Stomach (tissue), 9 donors: ENCODE measurements around the gene SAMD14. TPM values are rescaled to one million over a fixed set of nuclear protein-coding genes. Genes with fewer than 3 reads are reported as not detected.

Source experiments
- DNase-seq, 2 donors: peaks; one replicate each; pipeline versions ENCODE4 v3.0.0 to v3.0.0-alpha.2; 2013 to 2019
- H3K27ac ChIP-seq, 5 donors: fragments of 200-600 bp in 4 of 5; sonication (generic) in 4 of 5; one replicate each; pipeline ENCODE4 v1.5.1; 2013 to 2019; ENCODE audit warnings: mild to moderate bottlenecking in 1 of 5, moderate library complexity in 1 of 5
- H3K27me3 ChIP-seq, 3 donors: fragments of 200-600 bp; sonication (generic); one replicate each; pipeline ENCODE4 v1.5.1; 2017 to 2019; ENCODE audit warnings: mixed run types in 1 of 3
- H3K36me3 ChIP-seq, 4 donors: fragments of 200-600 bp; sonication (generic); 1 replicate in 3 of 4; 2 replicates in 1 of 4; pipeline ENCODE4 v1.5.1; 2016 to 2019
- H3K4me1 ChIP-seq, 4 donors: fragments of 200-600 bp; sonication (generic); one replicate each; pipeline ENCODE4 v1.5.1; 2016 to 2019
- H3K4me3 ChIP-seq, 4 donors: fragments of 200-600 bp; sonication (generic) in 3 of 4; one replicate each; pipeline ENCODE4 v1.5.1; 2016 to 2019; ENCODE audit warnings: mild to moderate bottlenecking in 1 of 4
- H3K9me3 ChIP-seq, 4 donors: fragments of 200-600 bp; sonication (generic); one replicate each; pipeline ENCODE4 v1.5.1; 2016 to 2019
- EP300 ChIP-seq: sonication (generic); formaldehyde crosslinking; IDR thresholded peaks from one replicate; pipeline ENCODE4 v1.6.1; 2017; ENCODE audit warnings: antibody characterized with exemption
- POLR2A ChIP-seq, 4 donors: fragments of 450-650 bp; IDR thresholded peaks; one replicate each; pipeline ENCODE4 v1.6.1; 2016; ENCODE audit warnings: antibody characterized with exemption in 4 of 4, control low read depth in 2 of 4, mild to moderate bottlenecking in 1 of 4, moderate library complexity in 1 of 4
- POLR2AphosphoS5 ChIP-seq, 3 donors: sonication (generic); formaldehyde crosslinking; IDR thresholded peaks; one replicate each; pipeline ENCODE4 v1.6.1; 2016; ENCODE audit warnings: antibody characterized with exemption in 3 of 3
- WGBS, 5 donors: extraction: QIAGEN DNeasy Blood & Tissue Kit in 3 of 5; methylation state at CpG; one replicate each; pipeline versions ENCODE4 v1.1.5 to v1.1.7; 2013 to 2018; 5-methylcytosine and 5-hydroxymethylcytosine counted together
- intact Hi-C: fragments of 100-400 bp; cut with DNase I; formaldehyde crosslinking; loops from one replicate; pipeline ENCODE4 v1.15.1; 2023; ENCODE audit warnings: low total_unique reads
- polyA plus RNA-seq, 3 donors: library from polyadenylated mRNA; stranded (reverse); fragments of 200-250 nt; gene quantifications; one replicate each; pipeline ENCODE4 v1.2.3, GENCODE V29; 2013
- total RNA-seq, 5 donors: library from RNA; depleted of rRNA; stranded (reverse); fragments of >200 nt; gene quantifications; one replicate each; pipeline versions ENCODE4 v1.1.0 to v1.2.3, GENCODE V29; 2014 to 2016
- TF ChIP-seq, protein P1 (sequence below), 7 experiments: fragments of 450-650 bp in 4 of 7; fragments of 200-600 bp in 3 of 7; sonication (generic) in 3 of 7; IDR thresholded peaks; one replicate each; pipeline ENCODE4 v1.5.1; 2016 to 2019; ENCODE audit warnings: antibody characterized with exemption in 7 of 7, control low read depth in 2 of 7, mild to moderate bottlenecking in 1 of 7
- donor health status: healthy with polysubstance abuse.
- donor health status: Bipolar disorder and iron deficiency.
- donor health status: healthy.

SAMD14 gene
- total and polyA plus RNA-seq, 8 donors = 1.3 to 87.0 (median 1.8) TPM; not detected in 2

- Histone ChIP-seq H3K36me3 (peaks cover 23 to 85% (median 68%) of the 10 kb centered on the region in 4 donors), H3K4me1 (peaks cover 31 to 62% (median 46%) of the 10 kb centered on the region in 4 donors), H3K27me3 (no peaks in the 10 kb centered on the region), H3K4me3 (no peak overlapping the region), H3K27ac (peak overlapping the region in 3 of 5 donors; percentile 79 to 85 (median 82)), H3K9me3 (no peaks in the 10 kb centered on the region)
- TF ChIP-seq, protein P1, sequence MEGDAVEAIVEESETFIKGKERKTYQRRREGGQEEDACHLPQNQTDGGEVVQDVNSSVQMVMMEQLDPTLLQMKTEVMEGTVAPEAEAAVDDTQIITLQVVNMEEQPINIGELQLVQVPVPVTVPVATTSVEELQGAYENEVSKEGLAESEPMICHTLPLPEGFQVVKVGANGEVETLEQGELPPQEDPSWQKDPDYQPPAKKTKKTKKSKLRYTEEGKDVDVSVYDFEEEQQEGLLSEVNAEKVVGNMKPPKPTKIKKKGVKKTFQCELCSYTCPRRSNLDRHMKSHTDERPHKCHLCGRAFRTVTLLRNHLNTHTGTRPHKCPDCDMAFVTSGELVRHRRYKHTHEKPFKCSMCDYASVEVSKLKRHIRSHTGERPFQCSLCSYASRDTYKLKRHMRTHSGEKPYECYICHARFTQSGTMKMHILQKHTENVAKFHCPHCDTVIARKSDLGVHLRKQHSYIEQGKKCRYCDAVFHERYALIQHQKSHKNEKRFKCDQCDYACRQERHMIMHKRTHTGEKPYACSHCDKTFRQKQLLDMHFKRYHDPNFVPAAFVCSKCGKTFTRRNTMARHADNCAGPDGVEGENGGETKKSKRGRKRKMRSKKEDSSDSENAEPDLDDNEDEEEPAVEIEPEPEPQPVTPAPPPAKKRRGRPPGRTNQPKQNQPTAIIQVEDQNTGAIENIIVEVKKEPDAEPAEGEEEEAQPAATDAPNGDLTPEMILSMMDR (IDR thresholded peaks at IDR 0.05) = no peak
- TF ChIP-seq POLR2AphosphoS5 (IDR thresholded peaks at IDR 0.05) (no peak), POLR2A (IDR thresholded peaks at IDR 0.05) (no peak), EP300 (no peak)
- DNase-seq = no peak
- intact Hi-C loops = no loop called here
- WGBS, 5 donors = 73 to 100% (median 78%) methylated on average over 1 to 2 of the region's 2 CpGs
These were observed 26.7 kb downstream of the SAMD14 start for GRCh38 chr17:50103252-50103651.

DNA sequence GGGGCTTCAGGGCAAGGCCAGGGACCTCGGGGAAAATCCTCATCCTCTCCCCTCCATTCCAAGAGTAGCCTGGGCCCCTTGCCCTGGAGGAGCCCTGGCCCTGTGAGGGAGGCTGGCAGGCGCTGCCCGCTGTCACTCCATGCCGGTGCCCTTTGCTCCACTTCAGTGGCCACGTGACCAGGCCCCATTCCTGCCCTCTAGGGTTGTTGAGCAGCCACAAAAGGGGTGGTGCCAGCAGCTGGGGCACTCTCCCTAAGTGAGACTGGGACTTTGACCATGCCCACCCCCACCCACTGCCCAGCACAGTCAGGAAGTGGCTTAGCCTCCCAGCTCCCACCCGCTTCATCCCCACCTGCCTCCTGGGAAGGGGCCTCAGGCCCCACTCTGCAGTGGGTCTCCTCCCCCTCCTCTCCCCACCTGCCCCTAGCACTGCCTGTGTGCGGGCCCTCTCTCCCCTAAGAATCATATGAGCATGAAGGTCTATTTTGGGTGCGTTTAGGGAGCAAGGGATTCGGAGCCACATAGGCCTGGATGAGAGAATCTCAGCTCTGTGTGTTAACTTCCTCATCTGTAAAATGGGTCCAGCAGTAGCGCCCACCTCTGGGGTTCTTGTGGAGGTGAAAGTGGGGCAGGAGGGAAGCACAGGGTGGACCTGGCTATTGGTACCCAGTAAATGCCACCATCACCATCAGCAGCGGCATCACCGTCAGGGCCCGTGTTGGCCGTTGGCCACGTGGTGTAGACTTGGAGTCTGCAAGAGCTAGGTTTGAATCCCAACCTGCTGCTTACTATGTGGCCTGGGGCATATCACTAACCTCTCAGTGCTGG, 27.6 kb downstream of the SAMD14 start:
- DNase-seq = peak; percentile 90 to 95
- no peaks in the 10 kb centered on the region for H3K9me3 ChIP-seq
- peaks cover 24 to 85% (median 68%) of the 10 kb centered on the region in 4 donors for H3K36me3 ChIP-seq
- H3K4me3 ChIP-seq = peak overlapping the region in 3 of 4 donors; percentile 2 to 14 (median 10)
- 52 to 73% (median 54%) methylated on average over 11 to 15 of the region's 15 CpGs for WGBS, 5 donors
- peak overlapping the region; percentile 71 to 85 (median 80) for H3K27ac ChIP-seq
- peaks cover 31 to 71% (median 47%) of the 10 kb centered on the region in 4 donors for H3K4me1 ChIP-seq
- intact Hi-C loops = no loop called here
- no peaks in the 10 kb centered on the region for H3K27me3 ChIP-seq
- TF ChIP-seq POLR2AphosphoS5 (IDR thresholded peaks at IDR 0.05) = peak in 2 of 3 donors; percentile 41 to 61
- TF ChIP-seq, protein P1 (IDR thresholded peaks at IDR 0.05) = no peak

- Histone ChIP-seq H3K9me3 (no peaks in the 10 kb centered on the region), H3K36me3 (peaks cover 20 to 82% (median 64%) of the 10 kb centered on the region in 4 donors), H3K4me1 (peaks cover 36 to 79% (median 55%) of the 10 kb centered on the region in 4 donors), H3K27me3 (no peaks in the 10 kb centered on the region), H3K27ac (peak overlapping the region; percentile 71 to 85 (median 80)), H3K4me3 (peak overlapping the region; percentile 2 to 20 (median 10))
- DNase-seq = peak; percentile 73 to 93
- 31 to 54% (median 37%) methylated on average over 15 to 17 of the region's 17 CpGs for whole genome bisulfite sequencing, 5 donors
- intact Hi-C loops = no loop called here
- TF ChIP-seq POLR2AphosphoS5 (IDR thresholded peaks at IDR 0.05) = peak; percentile 23 to 33 (median 25)
- TF ChIP-seq, protein P1 (IDR thresholded peaks at IDR 0.05) = no peak
These were observed 28.4 kb downstream of the SAMD14 start for GRCh38 chr17:50101346-50102163.

GRCh38 chr17:50100921-50101345, 29.0 kb downstream of the SAMD14 start:
- intact Hi-C loops = no loop called here
- no peaks in the 10 kb centered on the region for H3K9me3 ChIP-seq
- WGBS, 5 donors = 36 to 59% (median 41%) methylated on average over 15 of the region's 15 CpGs
- H3K27me3 ChIP-seq = no peaks in the 10 kb centered on the region
- peak in 1 of 2 donors; percentile 84 for DNase-seq
- no peak for TF ChIP-seq EP300
- no peak for TF ChIP-seq POLR2AphosphoS5 (IDR thresholded peaks at IDR 0.05)
- TF ChIP-seq POLR2A (IDR thresholded peaks at IDR 0.05) = no peak
- TF ChIP-seq, protein P1 (IDR thresholded peaks at IDR 0.05) = no peak
- peak overlapping the region; percentile 71 to 85 (median 80) for H3K27ac ChIP-seq
- H3K4me3 ChIP-seq = peak overlapping the region in 3 of 4 donors; percentile 2 to 20 (median 14)
- H3K36me3 ChIP-seq = peaks cover 17 to 76% (median 58%) of the 10 kb centered on the region in 4 donors
- H3K4me1 ChIP-seq = peaks cover 42 to 85% (median 62%) of the 10 kb centered on the region in 4 donors
